ENCODE results near the gene RAB31.

The RAB31 gene

GRCh38 chr18:9822587-9823185 lies 114.6 kb downstream of the RAB31 start:
- ChIA-PET POLR2A (no interaction called here), CTCF (interaction anchor here (0.7 kb wide), 1 partner anchor 50 kb away, joined by 3 read pairs; no protein-coding TSS in a partner anchor)
- Histone ChIP-seq H3K4me1 (ENCODE audit: control insufficient read depth, insufficient read depth, low read length) (peaks cover 2% of the 10 kb centered on the region; the same call in 1 of the 2 replicates), H3K4me3 (ENCODE audit: low read depth, low read length) (no peak overlapping the region), H3K36me3 (ENCODE audit: control insufficient read depth in 2 of 2, insufficient read depth in 1 of 2, low read length in 2 of 2) (peaks cover 0 to 6% of the 10 kb centered on the region in 2 experiments; a peak in 2 of 3 replicates), H3K27ac (ENCODE audit: extremely low read depth, low read depth, low read length) (no peak overlapping the region), H3K9me3 (ENCODE audit: control insufficient read depth, insufficient read depth, low read depth, low read length) (no peaks in the 10 kb centered on the region)
- TF ChIP-seq ZFP69B (tag by site-specific recombination; IDR thresholded peaks at IDR 0.05), result no peak
- no peak for TF ChIP-seq PRDM2 (tag by site-specific recombination; IDR thresholded peaks at IDR 0.05; ENCODE audit: borderline replicate concordance)
- TF ChIP-seq TRIM28 (IDR thresholded peaks at IDR 0.05; ENCODE audit: borderline replicate concordance, low read length), result no peak
- no peak for TF ChIP-seq WT1 (tag by site-specific recombination; IDR thresholded peaks at IDR 0.05)
- no peak for TF ChIP-seq ZNF114 (tag by site-specific recombination; IDR thresholded peaks at IDR 0.05)
- no peak for TF ChIP-seq ZNF18 (tag by site-specific recombination; IDR thresholded peaks at IDR 0.05)
- no peak for TF ChIP-seq ZNF2 (tag by site-specific recombination; IDR thresholded peaks at IDR 0.05)
- no peak for TF ChIP-seq ZNF555 (tag by site-specific recombination; conservative IDR thresholded peaks at IDR 0.05)
- no peak for TF ChIP-seq REST (tag by site-specific recombination; IDR thresholded peaks at IDR 0.05)
- TF ChIP-seq KLF17 (tag by site-specific recombination; IDR thresholded peaks at IDR 0.05), result no peak
- TF ChIP-seq ZNF544 (tag by site-specific recombination; IDR thresholded peaks at IDR 0.05), result no peak
- TF ChIP-seq PRDM4 (tag by site-specific recombination; IDR thresholded peaks at IDR 0.05), result no peak
- TF ChIP-seq ZNF514 (tag by site-specific recombination; IDR thresholded peaks at IDR 0.05), result no peak
- no peak for TF ChIP-seq ATF2 (tag by site-specific recombination; IDR thresholded peaks at IDR 0.05; ENCODE audit: low read depth)
- TF ChIP-seq KLF16 (tag by site-specific recombination; IDR thresholded peaks at IDR 0.05), result no peak
